ENCODE data around the gene MCEMP1.

GRCh38 chr19:7678971-7679751, 2.3 kb downstream of the MCEMP1 start:
- TF ChIP-seq POLR2A (IDR thresholded peaks at IDR 0.05) = no peak
- no peak for TF ChIP-seq CTCF (IDR thresholded peaks at IDR 0.05)
- TF ChIP-seq POLR2AphosphoS5 (IDR thresholded peaks at IDR 0.05) = no peak
